Bronchial epithelial cell (primary cell): ENCODE data around the gene GH1. TPM values are rescaled to one million over a fixed set of nuclear protein-coding genes. Genes with fewer than 3 reads are reported as not detected.
"Not testable (repeated sequence)": the region's sequence is repeated elsewhere in the genome, so short reads cannot be mapped to it uniquely, and the experiment has no call there.

Experiments used
- DNase-seq: peaks from one replicate; pipeline ENCODE4 v3.0.0-alpha.2; 2010; ENCODE audit warnings: low read depth
- FAIRE-seq: peaks from 2 replicates; lab custom pipeline; 2011; peaks lifted over from hg19 to GRCh38; lab: Jason Lieb, UNC
- H3K27me3 ChIP-seq: 2 replicates; pipeline ENCODE4 v1.5.1; 2011; ENCODE audit warnings: low read length; ENCODE audit not compliant: control insufficient read depth, insufficient read depth
- H3K36me3 ChIP-seq: 2 replicates; pipeline ENCODE4 v1.5.1; 2011; ENCODE audit warnings: low read length; ENCODE audit not compliant: control insufficient read depth, insufficient read depth
- H3K4me3 ChIP-seq: 2 replicates; pipeline ENCODE4 v1.5.1; 2011; ENCODE audit warnings: mild to moderate bottlenecking, low read depth, low read length, control low read depth
- CTCF ChIP-seq: IDR thresholded peaks from 2 replicates; pipeline ENCODE4 v1.5.1; 2011; ENCODE audit warnings: mild to moderate bottlenecking, moderate library complexity, low read length, control low read depth, inconsistent platforms; ENCODE audit not compliant: insufficient read depth, severe bottlenecking
- total RNA-seq: library from RNA; depleted of rRNA; stranded (reverse); fragments of >200 nt; gene quantifications from 2 replicates; pipeline ENCODE4 v1.2.1, GENCODE V29; 2014

GH1 gene
- total RNA-seq, 1 donor from 2014 or later, result not detected

GRCh38 chr17:63907161-63907778 is 11.4 kb downstream of the GH1 start:
- FAIRE-seq, H3K36me3 ChIP-seq, H3K4me3 ChIP-seq, H3K27me3 ChIP-seq: not testable (repeated sequence)
- peak; percentile 27 for DNase-seq
- TF ChIP-seq CTCF, result peak; percentile 19

- H3K36me3 ChIP-seq, FAIRE-seq, H3K4me3 ChIP-seq, H3K27me3 ChIP-seq, DNase-seq: not testable (repeated sequence)
Observed at GRCh38 chr17:63904796-63905195, 13.8 kb downstream of the GH1 start.

- H3K27me3 ChIP-seq, H3K36me3 ChIP-seq, FAIRE-seq, H3K4me3 ChIP-seq: not testable (repeated sequence)
- peak; percentile 7 for DNase-seq
- peak; percentile 14 for TF ChIP-seq CTCF
Observed at GRCh38 chr17:63903787-63904201, 14.8 kb downstream of the GH1 start.

GRCh38 chr17:63901971-63902370 is 16.7 kb downstream of the GH1 start:
- DNase-seq, H3K4me3 ChIP-seq, H3K36me3 ChIP-seq, H3K27me3 ChIP-seq, FAIRE-seq: not testable (repeated sequence)

- not testable (repeated sequence) for H3K4me3 ChIP-seq, FAIRE-seq, H3K36me3 ChIP-seq, H3K27me3 ChIP-seq
- DNase-seq, result peak; percentile 59
Observed at GRCh38 chr17:63898899-63899798, 19.5 kb downstream of the GH1 start.

- FAIRE-seq, H3K4me3 ChIP-seq, DNase-seq, H3K27me3 ChIP-seq, H3K36me3 ChIP-seq: not testable (repeated sequence)
Observed at GRCh38 chr17:63896524-63897354, 21.9 kb downstream of the GH1 start, which contains the start of gene CSH1. CSH1 (minus strand) TSS chr17:63896574; CDS start chr17:63896511, 63 bp downstream.

- not testable (repeated sequence) for H3K4me3 ChIP-seq, DNase-seq, H3K36me3 ChIP-seq, FAIRE-seq, H3K27me3 ChIP-seq
Observed at GRCh38 chr17:63894821-63895220, 23.8 kb downstream of the GH1 start.

GRCh38 chr17:63894021-63894420 is 24.6 kb downstream of the GH1 start:
- not testable (repeated sequence) for FAIRE-seq, DNase-seq, H3K36me3 ChIP-seq, H3K4me3 ChIP-seq, H3K27me3 ChIP-seq

- FAIRE-seq, H3K36me3 ChIP-seq, H3K4me3 ChIP-seq, H3K27me3 ChIP-seq: not testable (repeated sequence)
- DNase-seq, result peak; percentile 5
Observed at GRCh38 chr17:63892316-63893037, 26.2 kb downstream of the GH1 start.
